ENCODE measurements around the gene TCTN1. TPM values are rescaled to one million over a fixed set of nuclear protein-coding genes. Genes with fewer than 3 reads are reported as not detected.

Gene TCTN1
- total and polyA plus RNA-seq, 2 donors (not counting 1 experiment from before 2014, with no cell fraction given), result 49.1 to 69.8 TPM

- no peaks in the 10 kb centered on the region for H3K9me3 Mint-ChIP-seq (ENCODE audit: insufficient read depth)
- 78% methylated on average over 2 of the region's 3 CpGs for WGBS (ENCODE audit: insufficient coverage)
- no peak overlapping the region for H3K4me2 ChIP-seq (replicated peaks; ENCODE audit: low read depth, low read length, poor library complexity, severe bottlenecking)
- TF ChIP-seq EZH2 (IDR thresholded peaks at IDR 0.05; ENCODE audit: borderline replicate concordance, insufficient read depth, low read depth, low read length, poor library complexity, severe bottlenecking) (no peak), CTCF (IDR thresholded peaks at IDR 0.05) (no peak)
- peaks cover 85% of the 10 kb centered on the region for H3K4me1 Mint-ChIP-seq
- H3K4me1 ChIP-seq (ENCODE audit: control insufficient read depth in 2 of 2, insufficient read depth in 2 of 2, low read length in 2 of 2), result peaks cover 67 to 86% of the 10 kb centered on the region in 2 donors
- no peaks in the 10 kb centered on the region for H3K27me3 ChIP-seq (replicated peaks in 1 of 4; ENCODE audit: control extremely low read depth in 1 of 4, control insufficient read depth in 3 of 4, insufficient read depth in 4 of 4, low read length in 3 of 4)
- H3K4me3 Mint-ChIP-seq, result no peak overlapping the region
- ChIA-PET POLR2A (interaction anchor here (0.9 to 1.5 kb wide), 2 partner anchors 9 kb away, joined by 3 to 5 read pairs; no protein-coding TSS in a partner anchor), CTCF (interaction anchor here (0.8 to 1.5 kb wide), 5 partner anchors 10 to 48 kb away, joined by 3 to 5 read pairs (median 3); no protein-coding TSS in a partner anchor)
- H3K9me3 ChIP-seq (ENCODE audit: control extremely low read depth in 1 of 3, control insufficient read depth in 2 of 3, insufficient read depth in 1 of 3, low read length in 2 of 3), result no peaks in the 10 kb centered on the region
- no peak overlapping the region for H3K9ac ChIP-seq (ENCODE audit: low read length)
- peaks cover 73% of the 10 kb centered on the region for H3K79me2 ChIP-seq (ENCODE audit: control insufficient read depth, insufficient read depth, low read length)
- H3K27ac Mint-ChIP-seq, result peak overlapping the region; percentile 98
- H3K4me3 ChIP-seq (ENCODE audit: control extremely low read depth in 1 of 5, extremely low read depth in 1 of 5, insufficient read depth in 1 of 5, low read depth in 2 of 5, low read length in 4 of 5), result no peak overlapping the region
- H3K36me3 ChIP-seq (replicated peaks in 1 of 2; ENCODE audit: control extremely low read depth in 1 of 2, control insufficient read depth in 1 of 2, extremely low read depth in 1 of 2, insufficient read depth in 2 of 2, low read length in 1 of 2), result peaks cover 0 to 90% of the 10 kb centered on the region in 2 experiments
- H2AFZ ChIP-seq (ENCODE audit: insufficient read depth, low read depth, low read length, poor library complexity, severe bottlenecking), result no peak overlapping the region
- peak overlapping the region; percentile 30 to 99 for H3K27ac ChIP-seq (ENCODE audit: low read length in 2 of 2)
- no peaks in the 10 kb centered on the region for H4K20me1 ChIP-seq (ENCODE audit: control insufficient read depth, insufficient read depth, low read length, poor library complexity, severe bottlenecking)
- DNase-seq (no peak), ATAC-seq (ENCODE audit: low read depth) (no peak)
- no peaks in the 10 kb centered on the region for H3K27me3 Mint-ChIP-seq
- intact Hi-C loops (cut with micrococcal nuclease), result no loop called here
Measured at GRCh38 chr12:110658878-110659277, 44.9 kb downstream of the TCTN1 start.

GRCh38 chr12:110661337-110661972 lies 47.5 kb downstream of the TCTN1 start:
- Histone ChIP-seq H3K36me3 (replicated peaks in 1 of 2; ENCODE audit: control extremely low read depth in 1 of 2, control insufficient read depth in 1 of 2, extremely low read depth in 1 of 2, insufficient read depth in 2 of 2, low read length in 1 of 2) (peaks cover 2 to 90% of the 10 kb centered on the region in 2 experiments), H2AFZ (ENCODE audit: insufficient read depth, low read depth, low read length, poor library complexity, severe bottlenecking) (peak overlapping the region; percentile 43), H3K79me2 (ENCODE audit: control insufficient read depth, insufficient read depth, low read length) (peaks cover 77% of the 10 kb centered on the region), H3K27me3 (replicated peaks in 1 of 4; ENCODE audit: control extremely low read depth in 1 of 4, control insufficient read depth in 3 of 4, insufficient read depth in 4 of 4, low read length in 3 of 4) (no peaks in the 10 kb centered on the region), H3K4me3 (ENCODE audit: control extremely low read depth in 1 of 5, extremely low read depth in 1 of 5, insufficient read depth in 1 of 5, low read depth in 2 of 5, low read length in 4 of 5) (peak overlapping the region in 4 of 5 experiments; percentile 5 to 44 (median 16)), H4K20me1 (ENCODE audit: control insufficient read depth, insufficient read depth, low read length, poor library complexity, severe bottlenecking) (no peaks in the 10 kb centered on the region), H3K27ac (ENCODE audit: low read length in 2 of 2) (peak overlapping the region; percentile 96 to 99), H3K9ac (ENCODE audit: low read length) (peak overlapping the region; percentile 62), H3K4me1 (ENCODE audit: control insufficient read depth in 2 of 2, insufficient read depth in 2 of 2, low read length in 2 of 2) (peaks cover 59 to 82% of the 10 kb centered on the region in 2 donors), H3K4me2 (replicated peaks; ENCODE audit: low read depth, low read length, poor library complexity, severe bottlenecking) (peak overlapping the region; percentile 66), H3K9me3 (ENCODE audit: control extremely low read depth in 1 of 3, control insufficient read depth in 2 of 3, insufficient read depth in 1 of 3, low read length in 2 of 3) (peaks cover 0 to 15% (median 1%) of the 10 kb centered on the region in 3 donors)
- WGBS (ENCODE audit: insufficient coverage), result under 1% methylated on average over 22 of the region's 23 CpGs
- Mint-ChIP-seq H3K9me3 (ENCODE audit: insufficient read depth) (peaks cover 6% of the 10 kb centered on the region), H3K27ac (peak overlapping the region; percentile 98), H3K4me3 (peak overlapping the region; percentile 92), H3K4me1 (peaks cover 81% of the 10 kb centered on the region), H3K27me3 (no peaks in the 10 kb centered on the region)
- TF ChIP-seq EZH2 (IDR thresholded peaks at IDR 0.05; ENCODE audit: borderline replicate concordance, insufficient read depth, low read depth, low read length, poor library complexity, severe bottlenecking) (no peak), CTCF (IDR thresholded peaks at IDR 0.05) (no peak)
- intact Hi-C loops (cut with micrococcal nuclease), result loop anchor here (1.0 to 2.0 kb wide), 6 partner anchors 8 to 41 kb away; partner anchors contain the start of gene HVCN1
- peak; percentile 85 for ATAC-seq (ENCODE audit: low read depth)
- ChIA-PET POLR2A (interaction anchor here (0.5 to 1.4 kb wide), 7 partner anchors 11 to 211 kb away, joined by 3 to 4 read pairs (median 4); partner anchors contain the start of gene ARPC3), CTCF (interaction anchor here (0.6 to 2.1 kb wide), 7 partner anchors 12 to 109 kb away, joined by 3 to 10 read pairs (median 4); no protein-coding TSS in a partner anchor)
- DNase-seq, result peak; percentile 93
